Epithelial cell of esophagus (primary cell): ENCODE data around the gene PAX3.

Experiments
- DNase-seq: peaks from one replicate; pipeline ENCODE4 v3.0.0; 2010; ENCODE audit warnings: low read depth
- H3K4me3 ChIP-seq: 2 replicates; pipeline ENCODE4 v1.5.1; 2011; ENCODE audit warnings: mild to moderate bottlenecking, low read length, control low read depth
- CTCF ChIP-seq: IDR thresholded peaks from 2 replicates; pipeline ENCODE4 v1.5.1; 2011; ENCODE audit warnings: low read depth, mild to moderate bottlenecking, low read length, control low read depth, inconsistent platforms; ENCODE audit not compliant: insufficient read depth; ENCODE audit errors: missing control alignments

The PAX3 gene

GRCh38 chr2:222290736-222291484 is 7.9 kb downstream of the PAX3 start:
- no peak for DNase-seq
- no peak overlapping the region for H3K4me3 ChIP-seq
- TF ChIP-seq CTCF: no peak

GRCh38 chr2:222290401-222290735 is 8.4 kb downstream of the PAX3 start:
- no peak overlapping the region for H3K4me3 ChIP-seq
- no peak for DNase-seq
- no peak for TF ChIP-seq CTCF

- no peak for DNase-seq
- no peak for TF ChIP-seq CTCF
- H3K4me3 ChIP-seq: no peak overlapping the region
These were observed 9.3 kb downstream of the PAX3 start for GRCh38 chr2:222289278-222290160.

GRCh38 chr2:222288590-222289277 is 10.1 kb downstream of the PAX3 start:
- H3K4me3 ChIP-seq: no peak overlapping the region
- no peak for DNase-seq
- TF ChIP-seq CTCF: no peak

GRCh38 chr2:222287862-222288479 is 10.8 kb downstream of the PAX3 start:
- H3K4me3 ChIP-seq: no peak overlapping the region
- DNase-seq: no peak
- no peak for TF ChIP-seq CTCF

GRCh38 chr2:222284466-222284865 is 14.3 kb downstream of the PAX3 start:
- TF ChIP-seq CTCF: no peak
- no peak for DNase-seq
- H3K4me3 ChIP-seq: no peak overlapping the region
